Common myeloid progenitor, CD34-positive (primary cell): ENCODE data around the gene INIP.
"Not testable (repeated sequence)": the region's sequence is repeated elsewhere in the genome, so short reads cannot be mapped to it uniquely, and the experiment has no call there.

Experiments used
- CTCF ChIA-PET: fragments of 350-600 bp; sonication (Branson Sonifier 250); formaldehyde crosslinking; loops from one replicate; lab custom pipeline; 2021; ENCODE audit warnings: antibody characterized with exemption; lab: Charles Lee
- POLR2A ChIA-PET: fragments of 350-600 bp; sonication (Branson Sonifier 250); formaldehyde crosslinking; loops from one replicate; lab custom pipeline; 2021; ENCODE audit warnings: antibody characterized with exemption; lab: Charles Lee
- DNase-seq, 3 donors: peaks; one replicate each; pipeline versions ENCODE4 v3.0.0 to v3.0.0-alpha.2; 2013
- H3K27ac ChIP-seq, 2 experiments: 1 replicate in 1 of 2; 2 replicates in 1 of 2; pipeline ENCODE4 v1.7.0; 2013; ENCODE audit warnings: inconsistent platforms in 2 of 2, low read length in 2 of 2, mild to moderate bottlenecking in 2 of 2, low read depth in 1 of 2, moderate library complexity in 1 of 2; ENCODE audit not compliant: severe bottlenecking in 2 of 2, insufficient read depth in 1 of 2, poor library complexity in 1 of 2
- H3K27me3 ChIP-seq, 5 experiments: replicated peaks in 2 of 5; 1 replicate in 3 of 5; 2 replicates in 2 of 5; pipeline versions ENCODE4 v1.6.1 to v1.7.0; 2013; ENCODE audit warnings: low read length in 4 of 5, mild to moderate bottlenecking in 2 of 5, moderate library complexity in 2 of 5, inconsistent platforms in 1 of 5; ENCODE audit not compliant: insufficient read depth in 5 of 5, control insufficient read depth in 4 of 5
- H3K36me3 ChIP-seq, 4 experiments: 1 replicate in 2 of 4; 2 replicates in 2 of 4; pipeline versions ENCODE4 v1.6.1 to v1.7.0; 2013; ENCODE audit warnings: low read length in 3 of 4, control low read depth in 1 of 4, mild to moderate bottlenecking in 1 of 4; ENCODE audit not compliant: control insufficient read depth in 4 of 4, insufficient read depth in 4 of 4
- H3K4me1 ChIP-seq, 4 experiments: 1 replicate in 3 of 4; 2 replicates in 1 of 4; pipeline versions ENCODE4 v1.6.1 to v1.7.1; 2013; ENCODE audit warnings: low read length in 3 of 4, mild to moderate bottlenecking in 3 of 4, control low read depth in 1 of 4, inconsistent platforms in 1 of 4, moderate library complexity in 1 of 4; ENCODE audit not compliant: control insufficient read depth in 4 of 4, insufficient read depth in 4 of 4; ENCODE audit errors: control extremely low read depth in 1 of 4
- H3K4me3 ChIP-seq, 7 experiments: 1 replicate in 4 of 7; 2 replicates in 3 of 7; pipeline versions ENCODE4 v1.5.1 to v1.7.0; 2013; ENCODE audit warnings: mild to moderate bottlenecking in 7 of 7, low read length in 6 of 7, moderate library complexity in 6 of 7, inconsistent platforms in 2 of 7, low read depth in 2 of 7, control low read depth in 1 of 7; ENCODE audit not compliant: insufficient read depth in 4 of 7, control insufficient read depth in 1 of 7; ENCODE audit errors: extremely low read depth in 1 of 7
- H3K9me3 ChIP-seq, 5 experiments: 1 replicate in 4 of 5; 2 replicates in 1 of 5; pipeline versions ENCODE4 v1.6.1 to v1.7.1; 2013; ENCODE audit warnings: low read length in 4 of 5, mild to moderate bottlenecking in 2 of 5, inconsistent platforms in 1 of 5, low read depth in 1 of 5, moderate library complexity in 1 of 5; ENCODE audit not compliant: control insufficient read depth in 4 of 5, insufficient read depth in 2 of 5; ENCODE audit errors: control extremely low read depth in 1 of 5
- WGBS: methylation state at CpG from one replicate; pipeline ENCODE4 v1.1.5; 2013; ENCODE audit not compliant: insufficient coverage; 5-methylcytosine and 5-hydroxymethylcytosine counted together

Gene INIP

DNA sequence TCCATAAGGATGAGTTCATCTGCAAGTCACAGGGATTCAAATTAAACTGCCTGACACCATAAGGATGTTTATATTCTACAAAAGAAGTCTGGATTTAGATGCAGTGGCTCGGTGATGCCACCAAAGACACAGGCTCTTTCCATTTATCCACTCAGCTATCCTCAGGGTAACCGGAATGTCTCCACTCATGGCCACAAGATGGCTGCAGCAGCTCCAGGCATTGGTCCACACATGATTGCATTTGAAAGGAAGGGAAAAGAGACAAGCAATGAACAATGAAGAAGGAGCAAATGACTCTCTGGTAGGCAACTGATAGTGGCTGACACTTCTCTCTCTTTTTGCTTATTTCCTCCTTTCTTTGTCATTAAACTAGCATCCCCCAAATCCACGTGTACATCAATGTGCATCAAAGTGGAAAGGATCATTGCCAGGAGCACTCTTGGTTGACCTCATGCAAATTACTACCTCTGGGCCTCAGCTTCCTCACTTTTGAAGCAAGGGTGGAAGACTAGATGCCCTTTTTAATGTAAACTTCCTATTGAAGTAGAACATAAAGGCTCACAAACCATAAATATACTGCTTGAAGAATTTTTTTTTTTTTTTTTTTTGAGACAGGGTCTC lies 25.4 kb upstream of the INIP start:
- Histone ChIP-seq H3K4me3 (no peak overlapping the region), H3K36me3 (no peaks in the 10 kb centered on the region), H3K9me3 (peaks cover 0 to 5% (median 0%) of the 10 kb centered on the region in 5 experiments), H3K27me3 (peaks cover 0 to 16% (median 0%) of the 10 kb centered on the region in 5 experiments), H3K27ac (no peak overlapping the region), H3K4me1 (peaks cover 2 to 23% (median 10%) of the 10 kb centered on the region in 4 experiments)
- 85% methylated on average over 3 of the region's 3 CpGs for WGBS
- no peak for DNase-seq
- ChIA-PET POLR2A (no interaction called here), CTCF (interaction anchor here (1.0 kb wide), 1 partner anchor 14 kb away, joined by 3 read pairs; no protein-coding TSS in a partner anchor)

DNA sequence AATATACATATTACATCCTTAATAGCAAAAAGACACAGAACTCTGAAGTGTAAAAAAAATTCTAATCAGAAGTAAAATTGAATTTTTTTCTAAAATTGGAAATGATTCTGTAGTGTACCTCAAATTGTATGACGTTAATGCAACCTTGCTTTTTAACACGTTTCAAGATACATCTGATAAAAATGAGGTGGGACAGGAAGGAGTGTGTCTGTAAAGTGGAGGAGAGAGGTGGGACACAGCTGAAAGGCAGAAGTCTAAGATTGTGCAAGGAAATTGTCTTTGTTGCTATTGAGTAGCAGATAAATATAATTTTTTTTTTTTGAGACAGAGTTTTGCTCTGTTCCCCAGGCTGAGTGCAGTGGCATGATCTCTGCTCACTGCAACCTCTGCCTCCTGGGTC lies 17.0 kb upstream of the INIP start:
- no peaks in the 10 kb centered on the region for H3K9me3 ChIP-seq
- H3K27ac ChIP-seq = no peak overlapping the region
- peaks cover 0 to 6% (median 0%) of the 10 kb centered on the region in 5 experiments for H3K27me3 ChIP-seq
- H3K4me1 ChIP-seq = no peaks in the 10 kb centered on the region
- WGBS = 46% methylated on average over 2 of the region's 2 CpGs
- no peak overlapping the region for H3K4me3 ChIP-seq
- ChIA-PET CTCF (interaction anchor here (0.8 to 0.9 kb wide), 2 partner anchors 10 to 15 kb away, joined by 3 read pairs; no protein-coding TSS in a partner anchor), POLR2A (no interaction called here)
- H3K36me3 ChIP-seq = no peaks in the 10 kb centered on the region
- no peak for DNase-seq

DNA sequence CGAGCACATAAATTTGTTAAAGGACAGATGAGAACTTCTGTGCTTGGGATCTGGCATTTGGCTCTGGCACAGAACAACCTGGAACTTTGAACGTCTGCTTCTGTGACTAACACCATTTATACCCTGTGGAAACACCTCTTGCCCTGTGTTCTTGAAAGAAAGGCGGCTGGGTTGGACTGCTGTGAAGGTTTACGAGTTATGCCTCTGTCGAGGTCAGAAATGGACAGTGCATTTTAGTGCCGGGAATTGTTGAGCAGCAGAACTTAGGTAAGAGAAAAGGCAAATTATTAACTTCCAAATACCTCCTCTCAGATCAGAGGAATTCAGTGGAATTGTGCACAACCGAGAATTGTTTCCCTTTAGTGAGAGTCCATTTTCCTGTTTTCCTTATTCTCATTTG lies 14.1 kb upstream of the INIP start:
- DNase-seq = no peak
- no peaks in the 10 kb centered on the region for H3K36me3 ChIP-seq
- POLR2A ChIA-PET = no interaction called here
- 94% methylated on average over 4 of the region's 7 CpGs for WGBS
- H3K27me3 ChIP-seq = peaks cover 0 to under 1% (median 0%) of the 10 kb centered on the region in 5 experiments
- H3K4me1 ChIP-seq = peaks cover 0 to under 1% (median 0%) of the 10 kb centered on the region in 4 experiments
- CTCF ChIA-PET = no interaction called here
- no peaks in the 10 kb centered on the region for H3K9me3 ChIP-seq
- H3K27ac ChIP-seq = no peak overlapping the region
- no peak overlapping the region for H3K4me3 ChIP-seq

DNA sequence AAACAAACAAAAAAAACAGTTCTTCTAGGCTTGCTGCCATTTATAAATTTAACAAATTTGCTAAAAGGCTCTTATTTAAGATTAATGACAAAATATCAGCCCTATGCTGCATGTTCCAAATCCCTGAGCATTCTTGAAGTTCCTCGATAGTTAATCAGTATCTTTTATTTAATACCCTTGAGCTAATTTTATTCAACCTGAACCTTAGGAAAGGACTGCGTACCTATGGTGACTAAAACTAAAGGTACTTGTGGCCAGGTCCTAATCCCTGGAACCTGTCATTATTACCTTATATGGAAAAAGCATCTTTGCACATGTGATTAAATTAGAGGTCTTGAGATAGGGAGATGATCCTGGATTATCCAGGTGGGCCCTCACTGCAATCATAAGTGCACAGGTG lies 10.5 kb upstream of the INIP start:
- Histone ChIP-seq H3K27ac (no peak overlapping the region), H3K4me3 (no peak overlapping the region), H3K27me3 (no peaks in the 10 kb centered on the region), H3K9me3 (no peaks in the 10 kb centered on the region), H3K4me1 (peaks cover 0 to 3% (median 0%) of the 10 kb centered on the region in 4 experiments), H3K36me3 (no peaks in the 10 kb centered on the region)
- DNase-seq = no peak
- 100% methylated on average over 2 of the region's 2 CpGs for WGBS
- POLR2A ChIA-PET = interaction anchor here (0.7 kb wide), 1 partner anchor 11 kb away, joined by 4 read pairs; the partner anchor contains the start of gene INIP
- CTCF ChIA-PET = interaction anchor here (0.7 to 3.4 kb wide), 3 partner anchors 10 to 1008 kb away, joined by 3 to 15 read pairs (median 3); partner anchors contain the start of gene INIP

DNA sequence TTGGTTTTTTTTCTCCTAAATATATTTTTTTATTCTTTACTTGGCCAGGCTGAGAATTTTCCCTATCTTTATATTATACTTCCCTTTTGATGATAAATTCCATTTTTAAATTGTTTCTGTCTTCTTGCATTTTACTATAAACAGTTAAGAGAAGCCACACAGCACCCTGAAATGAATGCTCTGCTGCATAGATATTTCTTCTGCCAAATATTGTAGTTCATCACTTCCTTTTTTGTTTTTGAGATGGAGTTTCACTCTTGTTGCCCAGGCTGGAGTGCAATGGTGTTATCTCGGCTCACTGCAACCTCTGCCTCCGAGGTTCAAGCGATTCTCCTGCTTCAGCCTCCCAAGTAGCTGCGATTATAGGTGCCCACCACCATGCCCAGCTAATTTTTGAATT lies 8.5 kb upstream of the INIP start:
- Histone ChIP-seq H3K9me3 (no peaks in the 10 kb centered on the region), H3K27me3 (no peaks in the 10 kb centered on the region), H3K36me3 (no peaks in the 10 kb centered on the region), H3K27ac (no peak overlapping the region), H3K4me3 (no peak overlapping the region), H3K4me1 (peaks cover 0 to 3% (median 0%) of the 10 kb centered on the region in 4 experiments)
- ChIA-PET POLR2A (no interaction called here), CTCF (interaction anchor here (1.3 kb wide), 1 partner anchor 15 kb away, joined by 3 read pairs; no protein-coding TSS in a partner anchor)
- DNase-seq = no peak
- WGBS = 97% methylated on average over 4 of the region's 4 CpGs

DNA sequence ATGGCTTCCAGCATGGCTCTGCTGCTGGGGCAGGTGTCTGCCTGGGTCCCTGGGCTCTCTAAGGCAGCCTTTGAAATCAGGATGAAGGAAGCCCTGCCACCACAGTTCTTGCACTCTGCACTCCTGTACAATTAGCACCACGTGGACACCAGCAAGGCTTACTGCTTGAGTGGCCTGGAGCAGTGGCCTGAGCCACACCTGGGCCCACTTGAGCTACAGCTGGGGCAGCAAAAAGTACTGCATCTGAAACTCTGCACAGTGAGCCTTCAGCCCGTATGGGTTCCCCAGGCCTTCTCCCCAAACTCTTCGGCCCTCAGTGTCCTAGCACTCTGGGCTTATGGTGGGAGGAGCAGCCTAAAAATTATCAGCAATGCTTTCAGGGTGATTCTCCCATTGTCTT lies 8.0 kb upstream of the INIP start:
- peaks cover 0 to 3% (median 0%) of the 10 kb centered on the region in 4 experiments for H3K4me1 ChIP-seq
- WGBS = 87% methylated on average over 3 of the region's 3 CpGs
- DNase-seq = no peak
- no peaks in the 10 kb centered on the region for H3K9me3 ChIP-seq
- no peaks in the 10 kb centered on the region for H3K36me3 ChIP-seq
- POLR2A ChIA-PET = no interaction called here
- H3K27ac ChIP-seq = no peak overlapping the region
- H3K27me3 ChIP-seq = no peaks in the 10 kb centered on the region
- H3K4me3 ChIP-seq = no peak overlapping the region
- CTCF ChIA-PET = no interaction called here

DNA sequence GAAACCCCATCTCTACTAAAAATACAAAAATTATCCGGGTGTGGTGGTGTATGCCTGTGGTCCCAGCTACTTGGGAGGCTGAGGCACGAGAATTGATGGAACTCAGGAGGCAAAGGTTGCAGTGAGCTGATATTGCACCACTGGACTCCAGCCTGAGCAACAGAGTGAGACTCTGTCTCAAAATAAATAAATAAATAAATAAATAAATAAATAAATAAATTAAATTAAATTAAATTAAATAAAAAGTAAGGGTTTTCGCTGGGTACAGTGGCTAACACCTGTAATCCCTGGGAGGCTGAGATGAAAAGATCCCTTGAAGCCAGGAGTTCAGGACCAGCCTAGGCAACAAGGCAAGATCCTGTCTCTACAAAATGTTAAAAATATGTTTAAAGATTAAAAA lies 4.8 kb upstream of the INIP start:
- CTCF ChIA-PET = interaction anchor here (1.6 kb wide), 1 partner anchor 70 kb away, joined by 4 read pairs; no protein-coding TSS in a partner anchor
- H3K36me3 ChIP-seq, H3K4me3 ChIP-seq, H3K9me3 ChIP-seq, DNase-seq, H3K27me3 ChIP-seq, POLR2A ChIA-PET, H3K27ac ChIP-seq, H3K4me1 ChIP-seq: not testable (repeated sequence)
- 100% methylated on average over 1 of the region's 3 CpGs for WGBS
